HepG2 (cell line): ENCODE data around the gene NOP56. TPM values are rescaled to one million over a fixed set of nuclear protein-coding genes. Genes with fewer than 3 reads are reported as not detected.

Experiments
- AGO2 ChIP-seq: fragments of 200-400 bp; formaldehyde crosslinking; optimal IDR thresholded peaks from 2 replicates; pipeline ENCODE3; 2017; ENCODE audit warnings: mild to moderate bottlenecking, low read depth, low read length, moderate library complexity
- CAMTA2 ChIP-seq: sonication (generic); formaldehyde crosslinking; IDR thresholded peaks from 2 replicates; pipeline ENCODE4 v1.4.0; 2020; ENCODE audit warnings: mild to moderate bottlenecking, missing genetic modification reagents, borderline replicate concordance
- CCAR2 ChIP-seq: fragments of 200-400 bp; formaldehyde crosslinking; optimal IDR thresholded peaks from 2 replicates; pipeline ENCODE3; 2018; ENCODE audit warnings: low read depth, mild to moderate bottlenecking, low read length, moderate library complexity
- EHMT2 ChIP-seq: fragments of 200-600 bp; sonication (generic); IDR thresholded peaks from 2 replicates; pipeline ENCODE4 v1.7.0; 2017; ENCODE audit warnings: antibody characterized with exemption, low read depth, low read length, borderline replicate concordance
- EP300 ChIP-seq, 3 experiments: sonication (generic) in 1 of 3; formaldehyde crosslinking in 1 of 3; IDR thresholded peaks; 2 replicates each; pipeline versions ENCODE4 v1.5.1 to v1.6.1; 2011 to 2020; ENCODE audit warnings: low read depth in 2 of 3, low read length in 2 of 3, borderline replicate concordance in 1 of 3, improper control_type of control experiment in 1 of 3, mild to moderate bottlenecking in 1 of 3, missing genetic modification reagents in 1 of 3, moderate library complexity in 1 of 3
- IKZF4 ChIP-seq: sonication (generic); formaldehyde crosslinking; IDR thresholded peaks from 2 replicates; pipeline ENCODE4 v1.5.1; 2020; ENCODE audit warnings: borderline replicate concordance, mild to moderate bottlenecking, low read depth, missing genetic modification reagents; ENCODE audit errors: not compliant biosample characterization
- KDM5B ChIP-seq: sonication (generic); formaldehyde crosslinking; IDR thresholded peaks from 2 replicates; pipeline ENCODE4 v1.4.0; 2020; ENCODE audit warnings: missing genetic modification reagents, mild to moderate bottlenecking, borderline replicate concordance
- MYC ChIP-seq: sonication (generic); formaldehyde crosslinking; IDR thresholded peaks from 2 replicates; pipeline ENCODE4 v1.9.0; 2021; ENCODE audit warnings: missing genetic modification reagents, borderline replicate concordance
- RXRB ChIP-seq: IDR thresholded peaks from 2 replicates; pipeline ENCODE4 v1.6.1; 2016; ENCODE audit warnings: borderline replicate concordance, missing genetic modification reagents, missing compliant biosample characterization
- SAFB2 ChIP-seq: sonication (generic); formaldehyde crosslinking; IDR thresholded peaks from 2 replicates; pipeline ENCODE4 v1.5.1; 2020; ENCODE audit warnings: missing genetic modification reagents, low read depth, mild to moderate bottlenecking, borderline replicate concordance
- ZFP36 ChIP-seq: fragments of 150-350 bp; IDR thresholded peaks from 2 replicates; pipeline ENCODE4 v1.6.1; 2018; ENCODE audit warnings: borderline replicate concordance, low read length, low read depth; ENCODE audit not compliant: partially characterized antibody
- ZNF329 ChIP-seq: sonication (generic); formaldehyde crosslinking; IDR thresholded peaks from 2 replicates; pipeline ENCODE4 v1.9.0; 2021; ENCODE audit warnings: low read depth, mild to moderate bottlenecking, missing genetic modification reagents
- ZNF446 ChIP-seq: sonication (generic); formaldehyde crosslinking; IDR thresholded peaks from 2 replicates; pipeline ENCODE4 v1.5.0; 2020; ENCODE audit warnings: mild to moderate bottlenecking, missing genetic modification reagents
- ZNF879 ChIP-seq: sonication (generic); formaldehyde crosslinking; IDR thresholded peaks from 2 replicates; pipeline ENCODE4 v1.8.1; 2023; ENCODE audit warnings: missing genetic modification reagents
- polyA plus RNA-seq, 8 experiments: library from polyadenylated mRNA; depleted of rRNA in 3 of 8; stranded (reverse) in 7 of 8; unstranded in 1 of 8; fragments of >200 nt; fragmentation: Illumina TruSeq in 4 of 8; extraction: Trizol in 4 of 8; gene quantifications; 2 replicates each; pipeline versions ENCODE4 v1.2.1 to v1.2.3, GENCODE V29; 2011 to 2016; ENCODE audit warnings: low read depth in 4 of 8, missing spikeins in 1 of 8, mixed read lengths in 1 of 8; ENCODE audit not compliant: insufficient read depth in 1 of 8
- total RNA-seq, 5 experiments: library from RNA; depleted of rRNA; stranded (reverse); fragments of >200 nt; fragmentation: Illumina TruSeq; extraction: Trizol; gene quantifications; 2 replicates each; pipeline ENCODE4 v1.2.3, GENCODE V29; 2016; ENCODE audit warnings: low read depth in 1 of 5
- TF ChIP-seq, protein P1 (sequence below): sonication (generic); formaldehyde crosslinking; IDR thresholded peaks from 2 replicates; pipeline ENCODE4 v1.8.1; 2022; ENCODE audit warnings: low read depth, mild to moderate bottlenecking, missing genetic modification reagents
- TF ChIP-seq, protein P2 (sequence below): sonication (generic); formaldehyde crosslinking; IDR thresholded peaks from 2 replicates; pipeline ENCODE4 v1.4.0; 2020; ENCODE audit warnings: mild to moderate bottlenecking, missing genetic modification reagents
- TF ChIP-seq, protein P3 (sequence below): sonication (generic); formaldehyde crosslinking; IDR thresholded peaks from 2 replicates; pipeline ENCODE4 v1.8.0; 2022; ENCODE audit warnings: mild to moderate bottlenecking, missing genetic modification reagents
- TF ChIP-seq, protein P4 (sequence below): sonication (generic); formaldehyde crosslinking; IDR thresholded peaks from 2 replicates; pipeline ENCODE4 v1.5.0; 2020; ENCODE audit warnings: mild to moderate bottlenecking, missing genetic modification reagents

The NOP56 gene
- total and polyA plus RNA-seq, 2 of the 13 experiments (the other 11 are each of a cell fraction or from before 2014, with no cell fraction given), result 369 to 1,116 TPM

DNA sequence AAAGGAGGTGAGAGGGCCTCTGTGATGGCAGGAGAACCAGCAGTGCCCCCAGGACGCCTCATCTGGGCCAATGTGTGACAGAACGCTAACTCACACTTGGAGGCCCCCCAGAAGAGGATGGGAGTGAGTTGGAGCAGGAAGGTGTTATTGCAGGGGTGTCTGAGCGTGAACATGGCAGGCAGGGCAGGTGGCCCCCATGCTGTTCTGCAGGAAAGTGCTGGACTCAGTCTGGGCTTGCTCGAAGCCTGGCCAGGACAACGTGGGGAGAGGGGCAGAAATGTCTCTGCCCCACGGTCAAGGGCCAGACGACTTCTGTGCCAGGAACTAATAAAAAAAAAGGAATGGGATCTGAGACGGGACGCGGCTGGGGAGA, 39.2 kb downstream of the NOP56 start (continued):
- TF ChIP-seq, protein P1, sequence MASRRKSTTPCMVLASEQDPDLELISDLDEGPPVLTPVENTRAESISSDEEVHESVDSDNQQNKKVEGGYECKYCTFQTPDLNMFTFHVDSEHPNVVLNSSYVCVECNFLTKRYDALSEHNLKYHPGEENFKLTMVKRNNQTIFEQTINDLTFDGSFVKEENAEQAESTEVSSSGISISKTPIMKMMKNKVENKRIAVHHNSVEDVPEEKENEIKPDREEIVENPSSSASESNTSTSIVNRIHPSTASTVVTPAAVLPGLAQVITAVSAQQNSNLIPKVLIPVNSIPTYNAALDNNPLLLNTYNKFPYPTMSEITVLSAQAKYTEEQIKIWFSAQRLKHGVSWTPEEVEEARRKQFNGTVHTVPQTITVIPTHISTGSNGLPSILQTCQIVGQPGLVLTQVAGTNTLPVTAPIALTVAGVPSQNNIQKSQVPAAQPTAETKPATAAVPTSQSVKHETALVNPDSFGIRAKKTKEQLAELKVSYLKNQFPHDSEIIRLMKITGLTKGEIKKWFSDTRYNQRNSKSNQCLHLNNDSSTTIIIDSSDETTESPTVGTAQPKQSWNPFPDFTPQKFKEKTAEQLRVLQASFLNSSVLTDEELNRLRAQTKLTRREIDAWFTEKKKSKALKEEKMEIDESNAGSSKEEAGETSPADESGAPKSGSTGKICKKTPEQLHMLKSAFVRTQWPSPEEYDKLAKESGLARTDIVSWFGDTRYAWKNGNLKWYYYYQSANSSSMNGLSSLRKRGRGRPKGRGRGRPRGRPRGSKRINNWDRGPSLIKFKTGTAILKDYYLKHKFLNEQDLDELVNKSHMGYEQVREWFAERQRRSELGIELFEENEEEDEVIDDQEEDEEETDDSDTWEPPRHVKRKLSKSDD (CRISPR knock-in tag), result no peak
- TF ChIP-seq AGO2 (no peak), RXRB (CRISPR knock-in tag) (no peak), IKZF4 (CRISPR knock-in tag) (no peak), EP300 (IDR thresholded peaks at IDR 0.05; ENCODE audit: low read depth in 2 of 2, low read length in 2 of 2) (no peak), EP300 (CRISPR knock-in tag; IDR thresholded peaks at IDR 0.05; ENCODE audit: borderline replicate concordance) (no peak), ZFP36 (no peak), CAMTA2 (no peak), MYC (CRISPR knock-in tag) (no peak), KDM5B (CRISPR knock-in tag) (no peak), SAFB2 (CRISPR knock-in tag) (no peak), CCAR2 (no peak), ZNF329 (CRISPR knock-in tag) (no peak), EHMT2 (no peak), ZNF446 (CRISPR knock-in tag) (no peak), ZNF879 (CRISPR knock-in tag) (0 out of 2 replicates have a peak, but pooled peaks have one; percentile 23)
- TF ChIP-seq, protein P2, sequence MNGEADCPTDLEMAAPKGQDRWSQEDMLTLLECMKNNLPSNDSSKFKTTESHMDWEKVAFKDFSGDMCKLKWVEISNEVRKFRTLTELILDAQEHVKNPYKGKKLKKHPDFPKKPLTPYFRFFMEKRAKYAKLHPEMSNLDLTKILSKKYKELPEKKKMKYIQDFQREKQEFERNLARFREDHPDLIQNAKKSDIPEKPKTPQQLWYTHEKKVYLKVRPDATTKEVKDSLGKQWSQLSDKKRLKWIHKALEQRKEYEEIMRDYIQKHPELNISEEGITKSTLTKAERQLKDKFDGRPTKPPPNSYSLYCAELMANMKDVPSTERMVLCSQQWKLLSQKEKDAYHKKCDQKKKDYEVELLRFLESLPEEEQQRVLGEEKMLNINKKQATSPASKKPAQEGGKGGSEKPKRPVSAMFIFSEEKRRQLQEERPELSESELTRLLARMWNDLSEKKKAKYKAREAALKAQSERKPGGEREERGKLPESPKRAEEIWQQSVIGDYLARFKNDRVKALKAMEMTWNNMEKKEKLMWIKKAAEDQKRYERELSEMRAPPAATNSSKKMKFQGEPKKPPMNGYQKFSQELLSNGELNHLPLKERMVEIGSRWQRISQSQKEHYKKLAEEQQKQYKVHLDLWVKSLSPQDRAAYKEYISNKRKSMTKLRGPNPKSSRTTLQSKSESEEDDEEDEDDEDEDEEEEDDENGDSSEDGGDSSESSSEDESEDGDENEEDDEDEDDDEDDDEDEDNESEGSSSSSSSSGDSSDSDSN (CRISPR knock-in tag), result no peak
- TF ChIP-seq, protein P3, sequence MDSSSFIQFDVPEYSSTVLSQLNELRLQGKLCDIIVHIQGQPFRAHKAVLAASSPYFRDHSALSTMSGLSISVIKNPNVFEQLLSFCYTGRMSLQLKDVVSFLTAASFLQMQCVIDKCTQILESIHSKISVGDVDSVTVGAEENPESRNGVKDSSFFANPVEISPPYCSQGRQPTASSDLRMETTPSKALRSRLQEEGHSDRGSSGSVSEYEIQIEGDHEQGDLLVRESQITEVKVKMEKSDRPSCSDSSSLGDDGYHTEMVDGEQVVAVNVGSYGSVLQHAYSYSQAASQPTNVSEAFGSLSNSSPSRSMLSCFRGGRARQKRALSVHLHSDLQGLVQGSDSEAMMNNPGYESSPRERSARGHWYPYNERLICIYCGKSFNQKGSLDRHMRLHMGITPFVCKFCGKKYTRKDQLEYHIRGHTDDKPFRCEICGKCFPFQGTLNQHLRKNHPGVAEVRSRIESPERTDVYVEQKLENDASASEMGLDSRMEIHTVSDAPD, result no peak
- TF ChIP-seq, protein P4, sequence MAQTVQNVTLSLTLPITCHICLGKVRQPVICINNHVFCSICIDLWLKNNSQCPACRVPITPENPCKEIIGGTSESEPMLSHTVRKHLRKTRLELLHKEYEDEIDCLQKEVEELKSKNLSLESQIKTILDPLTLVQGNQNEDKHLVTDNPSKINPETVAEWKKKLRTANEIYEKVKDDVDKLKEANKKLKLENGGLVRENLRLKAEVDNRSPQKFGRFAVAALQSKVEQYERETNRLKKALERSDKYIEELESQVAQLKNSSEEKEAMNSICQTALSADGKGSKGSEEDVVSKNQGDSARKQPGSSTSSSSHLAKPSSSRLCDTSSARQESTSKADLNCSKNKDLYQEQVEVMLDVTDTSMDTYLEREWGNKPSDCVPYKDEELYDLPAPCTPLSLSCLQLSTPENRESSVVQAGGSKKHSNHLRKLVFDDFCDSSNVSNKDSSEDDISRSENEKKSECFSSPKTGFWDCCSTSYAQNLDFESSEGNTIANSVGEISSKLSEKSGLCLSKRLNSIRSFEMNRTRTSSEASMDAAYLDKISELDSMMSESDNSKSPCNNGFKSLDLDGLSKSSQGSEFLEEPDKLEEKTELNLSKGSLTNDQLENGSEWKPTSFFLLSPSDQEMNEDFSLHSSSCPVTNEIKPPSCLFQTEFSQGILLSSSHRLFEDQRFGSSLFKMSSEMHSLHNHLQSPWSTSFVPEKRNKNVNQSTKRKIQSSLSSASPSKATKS (CRISPR knock-in tag), result no peak
